Activated CD4-positive, alpha-beta T cell treated with anti-CD3 and anti-CD28 coated beads, Interleukin-2, amount 50 U/mL, for 4 hours (primary cell): Measurements from ENCODE around the gene CENPA.

Experiments used
- DNase-seq, 2 experiments: peaks; one replicate each; pipeline ENCODE4 v3.0.0-alpha.2; 2020

CENPA gene

GRCh38 chr2:26763019-26763418 is 22.8 kb upstream of the CENPA start:
- DNase-seq: no peak

DNA sequence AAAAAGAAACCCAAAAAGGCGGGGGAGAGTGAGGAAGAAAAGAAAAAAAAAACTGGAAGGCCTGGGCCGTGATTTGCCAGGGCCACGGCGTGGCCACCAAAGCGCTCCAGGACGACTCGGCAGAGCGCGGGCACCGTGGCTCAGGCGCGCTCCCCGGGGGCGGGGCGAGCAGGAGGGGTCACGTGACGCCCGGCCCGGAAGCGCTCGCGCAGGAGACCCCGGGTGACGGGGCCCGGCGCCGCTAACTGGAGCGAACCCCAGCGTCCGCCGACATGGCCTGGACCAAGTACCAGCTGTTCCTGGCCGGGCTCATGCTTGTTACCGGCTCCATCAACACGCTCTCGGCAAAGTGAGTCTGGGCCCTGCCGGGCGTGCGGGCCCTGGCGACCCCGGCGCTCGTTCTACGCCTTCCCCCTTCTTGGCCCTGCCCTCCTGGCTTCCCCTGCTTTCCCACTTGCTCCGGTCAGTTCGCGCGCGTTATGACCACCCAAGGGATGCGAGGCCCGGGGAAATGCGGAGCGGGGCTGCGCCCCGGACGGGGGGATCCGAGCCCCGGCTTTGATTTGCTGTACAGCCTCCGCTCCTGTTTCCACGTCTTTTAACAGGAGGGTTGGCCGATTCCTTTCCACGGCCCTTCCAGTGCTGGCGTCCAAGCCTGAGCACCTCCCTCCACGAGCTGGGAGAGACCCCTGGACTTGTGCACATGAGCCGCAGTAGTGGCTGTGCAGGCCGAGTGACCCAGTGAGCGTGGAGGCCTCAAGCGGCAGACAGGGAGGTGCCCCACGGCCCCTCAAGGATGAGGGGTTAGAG is 21.6 kb upstream of the CENPA start, which contains the start of gene SLC35F6:
SLC35F6 (plus strand) TSS at position 207 of the 810 bp plus-strand sequence; CDS start at position 273, 66 bp downstream.
- DNase-seq: peak; percentile 72 to 76

DNA sequence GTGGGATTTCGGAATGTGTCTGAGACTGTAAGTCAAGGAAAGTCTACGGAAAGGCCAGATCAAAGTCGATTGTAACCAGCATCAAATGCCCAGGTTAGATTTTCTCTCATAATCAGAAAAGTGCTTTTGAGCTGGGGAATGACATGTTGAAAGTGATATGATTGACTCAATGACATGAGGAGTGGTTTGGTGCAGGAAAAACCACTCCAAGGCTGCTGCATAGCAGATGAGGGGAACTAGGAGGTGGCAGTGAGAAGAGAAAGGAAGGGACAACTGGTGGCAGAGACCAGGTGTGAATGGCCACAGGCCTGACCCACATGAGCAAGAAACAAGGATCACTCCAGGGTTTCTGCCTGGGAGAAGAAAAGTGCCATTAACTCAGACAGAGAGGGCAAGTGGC is 20.9 kb upstream of the CENPA start:
- no peak for DNase-seq

DNA sequence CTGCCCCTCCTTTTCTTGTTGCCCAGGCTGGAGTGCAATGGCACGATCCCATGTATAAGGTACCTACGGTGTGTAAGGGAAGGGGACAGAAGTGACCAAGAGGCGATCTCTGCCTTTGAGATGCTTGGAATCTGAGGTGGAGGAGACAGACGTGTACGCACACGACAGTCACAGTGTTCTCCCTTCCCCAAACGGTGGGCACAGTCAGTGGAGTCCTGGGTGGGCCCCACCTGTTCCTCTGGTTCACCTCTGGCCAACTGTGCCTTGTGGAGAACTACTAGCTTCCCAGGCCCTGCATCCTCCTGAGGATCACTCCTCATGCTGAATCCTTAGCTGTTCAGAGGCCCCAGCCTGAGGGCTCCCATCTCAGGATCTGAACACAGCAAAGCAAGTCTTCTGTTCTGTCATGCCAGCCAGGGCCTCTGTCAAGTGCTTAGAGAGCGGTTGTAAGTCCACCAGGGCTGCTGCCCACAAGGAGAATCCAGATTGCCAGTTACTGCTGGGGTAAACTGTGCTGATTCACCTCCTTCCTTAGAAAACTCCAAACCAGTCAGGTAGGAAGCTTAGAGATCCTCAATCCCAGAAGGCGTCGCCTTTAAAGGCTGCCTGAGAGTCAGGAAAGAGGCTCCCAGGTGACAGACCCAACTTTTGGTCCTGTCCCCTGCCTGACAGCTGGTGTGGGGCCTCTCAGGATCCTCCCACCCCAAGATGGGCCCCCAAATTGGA is 20.2 kb upstream of the CENPA start:
- DNase-seq: no peak

GRCh38 chr2:26767129-26767528 is 18.7 kb upstream of the CENPA start:
- no peak for DNase-seq

DNA sequence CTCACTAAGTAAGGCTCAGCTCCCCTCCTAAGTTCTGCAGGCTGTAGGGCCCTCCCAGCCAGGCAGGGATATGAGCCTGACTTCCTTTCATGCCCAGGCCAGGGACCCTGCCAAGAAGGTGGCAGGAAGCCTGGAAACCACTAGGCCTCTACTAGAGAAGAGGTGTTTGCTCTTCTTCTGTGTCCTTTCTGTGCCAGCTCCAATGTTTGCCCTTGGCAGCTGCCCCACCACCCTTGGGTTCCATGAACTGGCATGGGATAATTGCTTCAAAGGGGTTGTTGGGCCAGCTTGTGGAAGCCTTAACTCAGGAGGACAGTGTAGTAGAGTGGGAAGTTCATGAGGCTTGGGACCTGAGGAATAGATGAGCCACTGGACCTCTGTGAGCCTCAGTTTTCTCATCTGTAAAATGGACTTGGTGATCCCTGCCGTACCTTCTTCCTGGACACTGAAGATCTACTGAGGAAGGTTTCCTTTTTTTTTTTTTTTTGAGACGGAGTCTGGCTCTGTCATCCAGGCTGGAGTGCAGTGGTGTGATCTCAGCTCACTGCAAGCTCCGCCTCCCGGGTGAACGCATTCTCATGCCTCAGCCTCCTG is 17.9 kb upstream of the CENPA start:
- DNase-seq: no peak

DNA sequence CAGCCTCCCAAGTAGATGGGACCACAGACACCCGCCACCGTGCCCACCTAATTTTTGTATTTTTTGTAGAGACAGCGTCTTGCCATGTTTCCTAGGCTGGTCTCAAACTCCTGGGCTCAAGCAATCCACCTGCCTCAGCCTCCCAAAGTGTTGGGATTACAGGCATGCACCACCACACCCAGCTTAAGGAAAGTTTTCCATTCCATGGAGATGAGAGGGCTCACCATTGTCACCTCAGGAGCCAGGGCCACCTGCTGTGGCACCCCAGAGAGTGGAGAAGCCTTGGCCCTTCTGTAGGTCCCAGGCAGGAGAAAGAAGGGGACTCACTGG is 17.1 kb upstream of the CENPA start:
- no peak for DNase-seq

- no peak for DNase-seq
These were observed 16.6 kb upstream of the CENPA start for GRCh38 chr2:26769089-26769761.

DNA sequence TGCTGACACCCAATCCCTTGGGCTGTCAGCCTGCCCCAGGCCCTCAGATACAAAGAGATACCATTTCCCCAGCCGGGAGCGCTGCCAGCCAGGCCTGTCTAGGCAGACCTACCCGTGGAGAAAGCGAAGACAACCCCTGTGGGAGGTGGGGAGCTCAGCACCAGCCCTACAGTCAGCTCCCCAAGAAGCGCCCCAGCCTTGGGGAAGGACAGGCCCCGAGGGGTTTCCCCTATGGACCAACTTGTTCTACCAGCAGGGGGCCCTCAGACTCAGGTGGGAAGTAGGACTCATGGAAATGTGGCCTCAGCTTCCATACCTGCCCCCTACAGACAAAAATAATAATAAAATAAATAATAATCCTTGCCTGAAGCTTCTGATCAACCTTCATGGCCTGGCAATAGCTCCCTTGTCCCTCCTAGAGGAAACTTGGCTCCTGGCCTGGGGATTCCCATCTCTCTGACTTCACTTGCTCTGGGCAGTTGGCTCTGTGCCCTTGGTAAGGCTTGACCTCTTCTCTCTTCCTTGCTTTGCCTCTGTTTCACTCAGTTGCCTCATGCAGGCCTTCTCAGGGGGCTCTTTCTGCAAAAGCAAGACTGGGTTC is 14.8 kb upstream of the CENPA start:
- peak in 1 of 2 experiments; percentile 17 for DNase-seq

DNA sequence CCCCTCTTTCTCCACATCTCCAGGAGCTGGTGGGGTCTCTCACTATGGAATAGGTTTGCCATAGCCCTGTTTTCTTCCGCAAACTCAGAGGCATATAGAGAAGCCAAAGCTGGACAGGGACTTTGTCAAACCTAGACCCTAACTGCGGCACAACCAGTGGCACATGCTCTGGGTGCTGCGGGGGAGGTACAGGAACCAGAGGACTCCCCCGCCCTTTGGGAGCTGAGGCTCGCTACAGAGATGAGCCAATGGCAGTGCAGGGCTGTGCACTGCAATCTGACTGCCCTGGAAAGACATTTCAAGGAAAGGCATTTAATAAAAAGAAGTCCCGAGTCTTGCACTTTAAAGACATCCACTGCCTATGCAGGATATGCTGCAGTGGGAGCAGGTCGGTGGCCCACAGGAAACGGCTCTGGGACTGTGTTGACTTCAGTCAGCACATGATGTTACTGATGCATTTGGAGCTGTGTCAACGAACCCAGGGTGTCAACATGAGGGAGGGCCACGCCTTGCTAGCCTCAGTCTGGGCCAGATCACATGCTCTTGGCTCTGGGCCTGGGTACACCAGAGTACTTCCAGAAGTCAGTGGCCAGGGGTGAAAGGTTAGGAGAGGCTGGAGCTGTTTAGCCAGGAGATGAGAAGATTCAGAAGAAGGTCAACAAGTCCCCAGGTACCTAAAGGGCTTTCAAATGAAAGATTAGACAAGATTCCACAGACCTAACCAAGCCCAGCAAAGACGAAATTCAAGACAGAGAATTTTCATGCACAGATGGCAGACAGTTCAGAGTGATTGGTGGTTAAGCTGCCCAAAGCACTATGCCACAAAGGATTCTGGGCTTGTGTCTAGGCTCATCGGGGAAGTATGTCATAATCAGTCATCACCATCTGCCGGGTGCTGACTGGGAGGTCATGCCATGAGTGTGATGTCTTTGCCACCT is 13.5 kb upstream of the CENPA start:
- DNase-seq: no peak

DNA sequence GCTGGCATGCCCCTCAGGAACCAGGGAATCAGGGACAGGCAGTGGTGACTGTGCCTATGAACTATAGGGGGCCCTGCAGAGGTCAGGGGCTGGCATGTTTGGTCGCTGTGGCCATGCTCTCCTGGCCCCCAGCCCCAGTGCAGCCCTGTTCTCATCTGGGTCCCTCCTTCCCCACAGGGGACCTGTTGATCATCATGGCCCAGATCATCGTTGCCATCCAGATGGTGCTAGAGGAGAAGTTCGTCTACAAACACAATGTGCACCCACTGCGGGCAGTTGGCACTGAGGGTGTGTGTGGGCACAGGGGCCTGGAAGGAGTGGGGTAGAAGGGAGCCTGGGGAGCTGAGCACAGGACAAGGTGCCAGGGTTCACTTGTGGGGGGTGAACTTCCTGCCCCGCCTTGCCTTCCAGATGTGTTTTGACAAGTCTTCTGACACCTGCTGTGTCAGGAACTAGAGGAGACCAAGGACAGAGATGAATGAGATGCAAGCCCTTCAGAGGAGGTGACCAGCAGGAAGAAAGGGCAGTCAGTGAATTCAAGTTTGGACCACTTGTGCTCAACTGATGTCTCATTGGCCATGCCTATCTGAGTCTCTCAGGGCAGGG is 9.6 kb upstream of the CENPA start:
- no peak for DNase-seq

- DNase-seq: no peak
These were observed 7.8 kb upstream of the CENPA start for GRCh38 chr2:26778098-26778497.

GRCh38 chr2:26778507-26778906 is 7.3 kb upstream of the CENPA start:
- no peak for DNase-seq

- DNase-seq: no peak
These were observed 5.6 kb upstream of the CENPA start for GRCh38 chr2:26780203-26780760.

GRCh38 chr2:26782876-26783704 is 2.8 kb upstream of the CENPA start:
- DNase-seq: no peak

GRCh38 chr2:26784570-26785234 is 1.2 kb upstream of the CENPA start:
- DNase-seq: no peak

DNA sequence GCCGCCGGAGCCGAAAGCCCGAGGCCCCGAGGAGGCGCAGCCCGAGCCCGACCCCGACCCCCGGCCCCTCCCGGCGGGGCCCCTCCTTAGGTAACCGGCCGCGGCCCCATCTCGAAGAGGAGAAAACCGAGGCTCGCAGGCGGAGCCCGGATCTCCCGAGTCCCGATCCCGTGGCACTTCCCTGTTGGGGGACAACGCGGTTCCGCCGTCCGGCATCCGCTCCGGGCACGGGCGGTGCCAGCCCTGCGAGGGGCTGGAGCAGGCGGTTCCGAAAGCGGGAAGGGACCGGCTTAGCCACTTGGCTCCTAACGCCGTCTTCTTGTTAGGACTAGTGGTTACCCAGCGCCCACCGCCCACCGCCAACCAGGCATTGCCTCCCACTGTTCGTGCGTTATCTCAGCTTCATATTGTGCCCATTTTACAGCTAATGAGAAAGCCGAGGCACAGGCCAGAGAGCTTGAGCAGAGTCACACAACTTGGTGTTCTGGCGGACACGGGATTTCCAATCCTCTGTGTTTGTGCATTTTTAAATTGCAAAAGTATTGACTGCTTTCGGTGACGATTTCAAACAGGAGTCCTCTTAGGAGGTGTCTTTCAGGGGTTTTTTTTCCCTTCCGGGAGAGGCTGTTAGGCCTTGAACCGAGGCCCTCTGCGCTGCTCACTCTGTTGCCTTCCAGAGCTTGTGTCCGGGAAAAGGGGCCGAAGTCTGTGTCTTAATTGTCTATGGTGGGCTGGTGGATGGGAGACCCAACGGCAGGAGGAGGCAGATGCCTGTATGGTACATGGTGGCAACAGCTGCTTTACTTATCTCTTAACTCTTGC is 562 bp downstream of the CENPA start:
- no peak for DNase-seq

DNA sequence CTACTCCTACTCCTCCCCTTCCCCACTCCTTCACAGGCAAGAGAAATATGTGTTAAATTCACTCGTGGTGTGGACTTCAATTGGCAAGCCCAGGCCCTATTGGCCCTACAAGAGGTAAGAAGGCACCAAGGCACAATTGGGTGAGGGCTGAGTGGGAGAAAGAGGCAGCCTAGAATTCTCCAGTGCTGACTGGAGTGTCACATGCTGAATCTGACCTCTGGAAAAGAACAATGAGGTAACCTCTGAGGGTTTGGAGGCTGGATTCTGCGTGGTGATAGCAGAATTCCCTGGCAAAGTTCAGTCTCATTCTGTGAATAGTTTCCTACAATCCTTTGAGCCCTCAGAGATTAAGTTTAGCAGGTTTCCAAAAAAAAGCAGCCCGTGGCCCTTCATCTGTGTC is 6.9 kb downstream of the CENPA start:
- no peak for DNase-seq

GRCh38 chr2:26793518-26793917 is 7.7 kb downstream of the CENPA start:
- DNase-seq: no peak
